NCI-H446 treated with DMSO at 0.1 percent for 48 hours (cell line): ENCODE measurements around the gene CLDN20.
"Not testable (repeated sequence)": the region's sequence is repeated elsewhere in the genome, so short reads cannot be mapped to it uniquely, and the experiment has no call there.

ENCODE experiments used
- DNase-seq: peaks from one replicate; lab custom pipeline; 2025; lab: John Stamatoyannopoulos, UW

CLDN20 gene, protein sequence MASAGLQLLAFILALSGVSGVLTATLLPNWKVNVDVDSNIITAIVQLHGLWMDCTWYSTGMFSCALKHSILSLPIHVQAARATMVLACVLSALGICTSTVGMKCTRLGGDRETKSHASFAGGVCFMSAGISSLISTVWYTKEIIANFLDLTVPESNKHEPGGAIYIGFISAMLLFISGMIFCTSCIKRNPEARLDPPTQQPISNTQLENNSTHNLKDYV

DNA sequence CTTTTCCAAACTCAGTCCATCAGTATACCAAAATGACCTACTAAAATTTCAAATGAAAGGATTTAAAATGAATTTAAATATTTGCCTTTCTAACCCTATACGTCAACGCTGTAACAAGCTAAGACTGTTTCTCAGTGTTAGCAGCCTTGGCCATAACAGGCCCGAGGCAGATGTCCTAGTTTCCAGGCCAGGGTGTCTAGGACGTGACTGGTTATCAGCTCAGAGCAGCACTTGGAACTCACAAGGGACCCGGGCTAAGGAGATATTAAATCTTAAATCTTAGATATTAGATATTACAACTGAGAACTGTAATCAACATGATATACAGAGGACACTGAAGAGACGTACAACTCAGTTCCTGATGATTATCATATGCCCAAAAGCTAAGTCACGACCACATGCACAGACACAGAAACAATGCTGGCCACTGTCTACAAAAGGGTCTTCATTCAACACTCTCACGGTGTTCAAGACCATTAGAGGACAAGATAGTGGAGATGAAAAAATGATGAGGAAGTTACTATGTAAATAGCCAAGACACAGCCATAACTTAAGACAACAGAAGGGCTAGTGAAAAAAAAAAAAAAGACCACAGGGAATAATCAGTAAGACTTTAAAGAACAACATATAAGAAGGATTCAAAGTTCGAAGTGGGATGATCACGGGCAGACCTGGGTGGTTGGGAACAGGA is at the start of gene CLDN20:
TSS of gene CLDN20 (plus strand) at position 641 of the 691 bp plus-strand sequence. CDS start 11,707 bp downstream, outside the sequence.
- DNase-seq = no peak

DNA sequence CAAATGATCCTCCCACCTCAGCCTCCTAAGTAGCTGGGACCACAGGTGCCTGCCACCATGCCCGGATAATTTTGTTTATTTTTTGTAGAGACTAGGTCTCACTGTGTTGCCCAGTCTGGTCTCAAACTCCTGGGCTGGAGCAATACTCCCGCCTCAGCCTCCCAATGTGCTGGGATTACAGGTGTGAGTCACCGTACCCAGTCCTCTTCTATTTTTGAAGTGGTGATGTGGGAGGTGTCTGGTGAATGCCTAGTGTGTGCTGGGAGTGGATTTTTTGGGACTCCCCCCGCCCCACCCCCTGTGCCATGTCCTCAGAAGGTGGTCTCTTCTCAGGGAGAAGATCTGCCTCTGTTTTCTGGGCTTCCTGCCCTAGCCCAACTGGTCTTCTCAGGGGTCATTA is 47.9 kb upstream of the CLDN20 start:
- no peak for DNase-seq

- no peak for DNase-seq
Observed at GRCh38 chr6:155216312-155217046, 47.3 kb upstream of the CLDN20 start.

GRCh38 chr6:155218711-155219110 is 45.1 kb upstream of the CLDN20 start:
- not testable (repeated sequence) for DNase-seq

DNA sequence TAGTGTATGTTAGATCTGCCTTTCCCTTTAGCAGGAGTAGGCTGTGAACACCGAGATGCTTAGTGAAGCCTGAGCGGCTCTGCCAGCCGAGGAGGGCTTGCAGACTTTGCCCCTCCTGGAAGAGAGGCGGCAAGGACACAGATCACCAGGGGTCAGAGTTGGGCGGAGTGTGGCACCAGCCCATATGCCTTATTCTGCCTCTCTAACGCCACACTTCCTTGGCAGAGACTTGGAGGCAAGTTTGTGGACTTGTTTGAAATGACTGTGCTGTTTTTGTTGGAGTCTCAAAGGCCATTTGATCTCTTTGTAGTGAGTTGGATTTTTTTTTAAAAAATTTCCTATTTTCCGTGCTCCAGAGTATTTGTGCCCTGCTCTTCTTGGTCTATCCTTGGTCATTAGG is 44.5 kb upstream of the CLDN20 start:
- no peak for DNase-seq

DNA sequence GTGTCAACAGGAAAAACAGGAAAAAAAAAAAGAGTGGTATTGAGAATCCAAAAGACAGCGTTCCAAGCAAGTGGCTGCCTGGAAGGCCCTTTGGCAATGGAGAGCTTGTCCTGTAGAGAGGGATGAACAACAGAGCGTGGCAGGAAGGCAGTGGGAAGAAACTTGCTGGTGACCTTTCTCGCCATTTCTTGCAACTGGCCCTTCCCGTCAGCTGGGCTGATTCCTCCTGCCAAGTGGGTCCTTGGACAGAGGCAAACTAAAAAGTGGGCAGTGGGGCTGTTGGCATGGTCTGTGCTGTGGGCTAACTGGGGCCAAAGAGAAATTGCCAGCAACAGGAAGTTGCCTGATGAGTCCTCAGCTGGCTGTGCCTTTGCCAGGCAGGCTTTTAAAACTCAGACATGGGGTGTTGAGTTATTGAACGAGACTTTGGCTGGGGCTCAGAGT is 43.9 kb upstream of the CLDN20 start:
- DNase-seq = peak; percentile 19

DNA sequence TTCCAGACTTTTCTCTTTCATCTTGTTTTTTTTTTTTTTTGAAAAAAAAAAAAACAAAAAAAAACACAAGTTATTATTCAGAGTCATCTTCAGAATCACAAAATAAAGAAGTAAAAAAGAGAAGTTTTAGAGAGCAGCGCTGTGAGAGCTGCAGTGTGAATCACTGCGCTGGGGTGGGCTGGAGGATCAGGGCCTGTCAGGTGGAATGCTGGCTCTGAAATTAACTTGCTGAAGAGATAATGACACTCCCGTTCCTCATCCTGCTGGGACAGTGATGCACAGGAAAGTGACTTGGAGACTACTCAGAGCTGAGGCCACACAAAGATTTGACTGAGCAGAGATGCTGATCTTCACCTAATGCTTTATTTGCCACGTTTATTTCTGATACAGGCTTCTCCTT is 42.7 kb upstream of the CLDN20 start:
- no peak for DNase-seq

- no peak for DNase-seq
Observed at GRCh38 chr6:155222506-155222905, 41.3 kb upstream of the CLDN20 start.

DNA sequence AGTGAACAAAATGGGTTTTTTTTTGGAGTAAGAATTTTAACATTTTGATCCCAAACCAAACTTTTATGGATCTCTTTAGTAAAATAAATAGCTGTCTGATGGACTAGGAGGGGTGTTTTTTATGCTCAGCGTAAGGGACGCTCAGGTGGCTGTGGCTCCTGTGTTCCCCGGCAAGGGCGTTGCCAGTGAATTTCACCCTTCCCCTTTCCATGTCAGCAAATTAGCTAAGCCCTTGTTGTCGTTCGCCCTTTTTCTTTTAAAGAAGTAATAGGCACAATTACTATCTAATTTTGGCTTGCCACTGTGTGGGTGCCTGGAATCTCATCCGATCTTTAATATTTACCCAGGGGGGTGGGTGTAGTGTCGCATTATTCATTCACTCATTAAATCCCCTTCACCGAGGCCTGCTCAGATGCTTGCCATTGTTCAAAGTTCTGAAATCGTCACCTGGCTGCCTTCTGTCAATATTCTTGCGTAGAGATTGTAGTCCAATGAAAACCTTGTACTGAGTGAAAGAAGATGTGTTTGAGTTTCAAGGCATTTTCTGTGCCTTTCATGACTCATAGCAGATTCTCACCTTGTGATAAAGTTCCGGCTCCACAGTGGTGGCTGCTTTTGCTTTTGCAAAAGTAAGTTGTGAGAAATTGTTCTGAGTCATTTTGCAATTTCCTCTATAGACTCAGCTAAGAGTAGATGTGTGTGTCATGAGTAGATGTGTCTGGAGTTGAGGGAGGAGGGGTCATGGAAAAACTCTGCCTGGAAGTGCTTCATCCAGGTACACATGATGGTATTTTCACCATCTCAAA is 40.0 kb upstream of the CLDN20 start:
- no peak for DNase-seq

DNA sequence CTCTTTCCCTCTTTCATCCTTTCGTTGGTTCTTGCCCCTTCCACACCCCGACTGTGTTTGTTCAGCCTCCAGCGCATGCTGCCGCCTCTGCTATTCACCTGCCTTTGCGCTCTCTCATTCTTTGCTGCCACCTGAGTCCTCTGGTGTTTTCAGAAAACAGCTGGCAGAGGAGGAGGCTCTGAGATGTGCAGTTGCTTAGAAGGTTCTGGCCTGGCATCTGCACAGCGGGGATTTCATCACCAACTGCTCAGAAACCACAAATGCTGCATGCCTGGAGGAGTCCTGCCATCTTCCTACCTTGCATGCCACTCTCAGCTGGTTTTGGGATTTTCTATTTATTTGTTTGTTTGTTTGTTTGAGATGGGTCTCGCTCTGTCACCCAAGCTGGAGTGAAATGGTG is 39.2 kb upstream of the CLDN20 start:
- no peak for DNase-seq

DNA sequence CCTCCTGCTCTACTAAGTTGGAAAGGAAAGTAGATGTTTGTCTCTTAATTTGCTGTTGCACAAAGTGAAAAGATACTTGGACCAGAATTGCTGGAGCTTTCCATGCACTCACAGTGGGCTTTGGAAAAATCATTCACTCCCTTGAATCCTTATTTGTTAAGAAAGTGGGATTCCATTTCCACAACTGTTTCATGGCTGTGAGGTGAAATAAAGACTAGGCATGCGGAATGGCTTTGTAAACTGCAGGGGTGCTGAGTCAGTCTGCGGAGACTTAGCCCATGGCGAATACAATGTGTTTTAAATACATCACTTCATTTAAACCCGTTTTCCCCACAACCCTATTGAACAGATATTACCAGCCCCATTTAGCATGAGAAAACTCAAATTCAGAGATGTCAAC is 36.8 kb upstream of the CLDN20 start:
- no peak for DNase-seq

DNA sequence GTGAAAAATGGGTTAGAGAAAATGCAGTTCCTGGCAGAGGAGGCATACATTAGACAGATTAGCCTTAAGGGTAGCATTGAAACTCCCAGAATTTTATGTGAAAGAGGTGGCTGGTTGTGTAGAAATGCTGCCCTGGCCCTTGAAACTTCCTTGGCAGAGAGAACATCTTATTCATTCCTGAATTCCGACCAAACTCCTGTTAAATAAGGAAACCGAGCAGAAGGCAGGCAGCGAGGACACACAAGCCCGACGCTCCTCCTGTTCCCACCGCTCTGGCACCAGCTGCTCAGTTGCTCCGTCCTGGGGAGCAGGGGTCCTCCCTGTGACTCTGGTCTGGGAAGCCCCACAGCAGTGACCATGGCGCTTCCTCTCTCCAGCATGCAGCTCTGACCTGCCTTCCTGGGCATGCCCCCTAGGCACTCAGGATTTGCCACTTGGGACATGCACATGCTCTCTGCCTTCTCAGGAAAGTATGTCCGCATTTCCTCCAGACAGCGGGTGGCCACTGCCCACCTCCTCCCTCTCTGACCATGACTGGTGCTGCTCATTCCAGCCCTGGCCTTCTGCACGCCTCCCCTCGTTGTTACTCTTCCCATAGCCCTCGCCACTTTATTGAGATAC is 35.2 kb upstream of the CLDN20 start:
- peak; percentile 6 for DNase-seq

GRCh38 chr6:155230975-155231374 is 32.8 kb upstream of the CLDN20 start:
- DNase-seq = not testable (repeated sequence)

DNA sequence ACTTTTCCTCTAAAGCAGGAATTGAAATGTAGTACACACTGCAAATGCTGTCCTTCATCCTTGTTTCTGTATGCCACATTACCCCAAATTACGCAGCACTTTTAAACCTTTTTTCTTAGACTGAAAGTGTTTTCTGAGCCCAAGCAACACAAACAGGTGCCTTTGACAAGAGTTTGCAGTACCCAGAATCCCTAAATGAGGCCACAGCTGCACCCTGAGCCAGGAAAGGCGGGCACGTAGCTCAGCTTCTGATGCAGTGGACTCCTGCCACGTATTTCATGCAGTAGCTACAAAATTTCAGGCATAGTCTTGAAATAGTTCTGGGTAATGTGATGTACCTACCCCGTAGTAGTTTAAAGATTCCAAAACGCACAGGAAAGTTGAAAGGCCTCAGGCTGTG is 31.0 kb upstream of the CLDN20 start:
- DNase-seq = no peak

- DNase-seq = no peak
Observed at GRCh38 chr6:155234167-155234566, 29.6 kb upstream of the CLDN20 start.

DNA sequence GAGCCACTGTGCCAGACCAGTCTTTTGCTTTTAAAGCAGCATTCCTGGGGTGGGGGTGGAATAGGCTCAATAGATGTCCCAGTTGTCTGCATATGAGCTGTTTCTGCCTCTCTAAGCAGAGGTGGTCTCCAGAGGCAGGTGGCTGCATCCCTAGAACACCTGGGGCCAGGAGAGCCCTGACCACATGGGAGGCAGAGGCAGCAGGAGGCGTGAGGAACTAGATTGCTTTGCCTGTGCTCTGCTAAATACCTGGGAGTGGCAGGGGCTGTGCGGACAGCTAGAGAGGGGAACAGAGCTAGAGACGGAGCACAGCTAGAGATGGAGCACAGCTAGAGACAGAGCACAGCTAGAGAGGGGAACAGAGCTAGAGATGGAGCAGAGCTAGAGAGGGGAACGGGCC is 29.1 kb upstream of the CLDN20 start:
- DNase-seq = no peak

DNA sequence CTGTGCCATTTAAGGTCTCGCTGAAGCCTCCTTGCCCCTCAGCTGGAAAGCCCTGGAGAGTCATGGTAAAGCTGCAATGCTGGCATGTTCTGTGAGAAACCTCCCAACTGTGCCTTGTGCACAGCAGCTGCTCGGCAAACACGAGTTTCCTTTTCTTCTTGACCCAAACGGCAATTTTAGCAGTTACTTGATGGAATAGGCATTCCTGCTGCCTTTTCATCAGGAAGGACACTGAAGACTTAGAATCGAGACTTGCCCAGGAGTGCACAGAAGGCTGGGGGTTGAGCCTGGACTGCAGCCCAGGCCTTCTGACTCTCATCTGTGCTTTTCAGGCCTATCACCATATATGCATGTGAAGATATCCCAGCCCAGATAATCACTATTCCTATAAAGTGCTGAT is 28.7 kb upstream of the CLDN20 start:
- DNase-seq = no peak

- no peak for DNase-seq
Observed at GRCh38 chr6:155237613-155238012, 26.2 kb upstream of the CLDN20 start.

DNA sequence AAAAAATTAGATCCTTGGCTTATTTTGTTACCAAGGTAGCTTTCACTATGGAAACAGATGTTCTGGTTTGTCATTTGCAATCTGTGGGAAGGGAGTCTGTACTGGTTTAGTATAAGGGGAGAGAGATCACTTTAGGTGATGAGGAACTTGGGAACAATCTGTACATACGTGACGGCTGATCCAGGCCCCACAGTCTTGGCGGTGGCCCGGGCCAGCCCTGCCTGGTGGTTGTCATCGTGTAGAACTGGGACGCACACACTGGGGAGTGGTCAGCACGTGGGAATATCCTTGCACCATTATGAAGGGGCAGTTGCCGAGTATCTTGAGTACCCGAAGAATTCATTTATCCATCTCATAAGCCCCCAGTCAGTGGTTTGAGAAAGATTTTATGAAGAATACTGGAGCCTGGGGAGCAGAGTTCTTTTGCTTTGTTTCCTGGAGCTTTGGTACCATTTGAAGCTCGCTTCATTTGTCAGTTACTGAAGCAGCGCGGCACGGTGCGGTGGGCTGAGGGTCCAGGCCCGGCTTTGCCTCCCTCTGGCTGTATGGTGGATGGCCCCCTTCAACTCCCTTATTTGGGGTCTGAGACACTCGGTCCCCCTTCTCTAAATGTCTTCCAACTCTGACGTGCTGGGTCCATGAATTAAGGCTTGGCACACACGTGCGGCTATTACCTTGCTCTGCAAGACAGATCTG is 22.8 kb upstream of the CLDN20 start:
- no peak for DNase-seq

GRCh38 chr6:155241966-155242365 is 21.8 kb upstream of the CLDN20 start:
- DNase-seq = no peak

GRCh38 chr6:155244434-155244833 is 19.4 kb upstream of the CLDN20 start:
- DNase-seq = no peak
